Activated naive CD4-positive, alpha-beta T cell treated with anti-CD3 and anti-CD28 coated beads for 36 hours (primary cell): Measurements from ENCODE around the gene TMSB4X. TPM values are rescaled to one million over a fixed set of nuclear protein-coding genes. Genes with fewer than 3 reads are reported as not detected.
"Not testable (repeated sequence)": the region's sequence is repeated elsewhere in the genome, so short reads cannot be mapped to it uniquely, and the experiment has no call there.

Experiments used
- CTCF ChIA-PET: fragments of 350-600 bp; sonication (Branson Sonifier 250); formaldehyde crosslinking; loops from one replicate; lab custom pipeline; 2021; ENCODE audit warnings: antibody characterized with exemption; lab: Charles Lee
- DNase-seq: peaks from one replicate; pipeline ENCODE4 v3.0.0-alpha.2; 2020
- H3K27ac Mint-ChIP-seq: one replicate; pipeline ENCODE4 v1.8.0; 2021; ENCODE audit warnings: mild to moderate bottlenecking, mixed read lengths
- H3K27me3 Mint-ChIP-seq: one replicate; pipeline ENCODE4 v1.8.0; 2021; ENCODE audit warnings: low read depth, mixed read lengths
- H3K36me3 Mint-ChIP-seq: one replicate; pipeline ENCODE4 v1.8.0; 2021; ENCODE audit warnings: low read depth, mixed read lengths
- H3K4me1 Mint-ChIP-seq: one replicate; pipeline ENCODE4 v1.8.0; 2021; ENCODE audit warnings: low read depth, mixed read lengths
- H3K4me3 Mint-ChIP-seq: one replicate; pipeline ENCODE4 v1.8.0; 2021; ENCODE audit warnings: mild to moderate bottlenecking, moderate library complexity, mixed read lengths
- H3K9me3 Mint-ChIP-seq: one replicate; pipeline ENCODE4 v1.8.0; 2021; ENCODE audit warnings: mixed read lengths
- intact Hi-C: fragments of 100-400 bp; cut with micrococcal nuclease; formaldehyde crosslinking; loops from one replicate; pipeline ENCODE4 v1.15.1; 2023
- total RNA-seq, 2 experiments: library from RNA; stranded (reverse); gene quantifications; one replicate each; pipeline ENCODE4 v1.2.3, GENCODE V29; 2021

TMSB4X gene
- total RNA-seq, 2 experiments from 2014 or later, result 5,535 to 5,691 TPM

DNA sequence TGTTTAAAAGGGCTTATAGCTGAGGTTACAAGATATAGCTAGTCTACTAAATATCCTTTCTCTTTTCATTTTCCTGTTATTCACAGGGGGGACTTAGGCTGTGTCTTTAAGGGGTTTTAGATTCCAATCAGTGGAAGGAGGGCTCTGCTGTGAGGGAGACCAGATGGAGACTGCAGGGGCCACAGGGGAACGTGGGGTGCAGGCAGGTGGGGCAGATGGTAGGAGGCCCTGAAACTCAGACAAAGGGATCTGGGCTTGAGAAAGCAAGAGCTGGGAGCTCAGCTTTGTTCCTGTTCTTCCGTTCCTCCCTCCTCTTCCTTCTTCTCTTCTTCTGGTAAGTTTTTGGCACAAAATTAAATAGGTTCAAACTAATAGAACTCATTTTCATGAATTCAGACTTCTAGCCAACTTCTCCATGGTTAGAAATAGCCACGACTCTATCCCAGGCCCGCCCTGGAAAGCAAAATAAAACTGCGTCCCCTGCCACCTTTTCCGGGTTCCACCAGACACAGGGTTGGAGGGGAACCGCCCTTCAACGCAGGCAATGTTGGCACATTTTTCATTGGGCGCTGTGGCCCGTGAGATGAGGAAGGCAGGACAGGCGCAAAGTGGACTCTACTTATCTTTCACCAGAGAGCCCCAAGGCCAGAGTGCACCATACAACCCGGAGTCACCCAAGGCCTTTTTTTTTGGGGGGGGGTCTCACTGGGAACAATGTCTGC lies 3.5 kb upstream of the TMSB4X start:
- H3K27me3 Mint-ChIP-seq, result no peaks in the 10 kb centered on the region
- intact Hi-C loops, result loop anchor here (5.0 kb wide), 1 partner anchor 681 kb away; the partner anchor contains the start of gene TCEANC
- peaks cover 21% of the 10 kb centered on the region for H3K36me3 Mint-ChIP-seq
- DNase-seq, result peak; percentile 62
- no peaks in the 10 kb centered on the region for H3K9me3 Mint-ChIP-seq
- H3K4me3 Mint-ChIP-seq, result peak overlapping the region; percentile 85
- CTCF ChIA-PET, result interaction anchor here (1.0 to 10.3 kb wide), 7 partner anchors 8 to 516 kb away, joined by 3 to 125 read pairs (median 4); no protein-coding TSS in a partner anchor
- peaks cover 31% of the 10 kb centered on the region for H3K4me1 Mint-ChIP-seq
- H3K27ac Mint-ChIP-seq, result peak overlapping the region; percentile 96

- no peaks in the 10 kb centered on the region for H3K9me3 Mint-ChIP-seq
- peaks cover 25% of the 10 kb centered on the region for H3K4me1 Mint-ChIP-seq
- H3K4me3 Mint-ChIP-seq, result peak overlapping the region; percentile 85
- CTCF ChIA-PET, result interaction anchor here (5.8 to 10.3 kb wide), 2 partner anchors 18 to 26 kb away, joined by 32 to 125 read pairs; no protein-coding TSS in a partner anchor
- no peak for DNase-seq
- H3K27me3 Mint-ChIP-seq, result no peaks in the 10 kb centered on the region
- peaks cover 29% of the 10 kb centered on the region for H3K36me3 Mint-ChIP-seq
- peak overlapping the region; percentile 96 for H3K27ac Mint-ChIP-seq
- intact Hi-C loops, result loop anchor here (5.0 kb wide), 1 partner anchor 680 kb away; the partner anchor contains the start of gene TCEANC
Observed at GRCh38 chrX:12972243-12972642, 2.7 kb upstream of the TMSB4X start.

GRCh38 chrX:12972878-12973560 lies 1.9 kb upstream of the TMSB4X start:
- H3K27me3 Mint-ChIP-seq, result no peaks in the 10 kb centered on the region
- H3K4me3 Mint-ChIP-seq, result peak overlapping the region; percentile 82
- intact Hi-C loops, result loop anchor here (5.0 kb wide), 1 partner anchor 679 kb away; the partner anchor contains the start of gene TCEANC
- peak overlapping the region; percentile 96 for H3K27ac Mint-ChIP-seq
- H3K4me1 Mint-ChIP-seq, result peaks cover 24% of the 10 kb centered on the region
- H3K9me3 Mint-ChIP-seq, result no peaks in the 10 kb centered on the region
- CTCF ChIA-PET, result interaction anchor here (1.2 to 10.3 kb wide), 3 partner anchors 12 to 26 kb away, joined by 3 to 125 read pairs (median 5); no protein-coding TSS in a partner anchor
- no peak for DNase-seq
- H3K36me3 Mint-ChIP-seq, result peaks cover 37% of the 10 kb centered on the region

GRCh38 chrX:12973561-12974304 lies 1.2 kb upstream of the TMSB4X start:
- H3K36me3 Mint-ChIP-seq, result peaks cover 43% of the 10 kb centered on the region
- intact Hi-C loops, result loop anchor here (1.0 to 5.0 kb wide), 4 partner anchors 23 to 679 kb away; partner anchors contain the start of gene TCEANC

GRCh38 chrX:12974305-12974795 lies 560 bp upstream of the TMSB4X start:
- H3K27me3 Mint-ChIP-seq, result no peaks in the 10 kb centered on the region
- peaks cover 44% of the 10 kb centered on the region for H3K36me3 Mint-ChIP-seq
- peaks cover 21% of the 10 kb centered on the region for H3K4me1 Mint-ChIP-seq
- intact Hi-C loops, result loop anchor here (1.0 to 5.0 kb wide), 4 partner anchors 24 to 678 kb away; partner anchors contain the start of gene TCEANC
- peak; percentile 72 for DNase-seq
- no peaks in the 10 kb centered on the region for H3K9me3 Mint-ChIP-seq
- H3K4me3 Mint-ChIP-seq, result peak overlapping the region; percentile 82
- CTCF ChIA-PET, result interaction anchor here (0.6 to 10.3 kb wide), 6 partner anchors 11 to 423 kb away, joined by 3 to 125 read pairs (median 3); no protein-coding TSS in a partner anchor
- peak overlapping the region; percentile 96 for H3K27ac Mint-ChIP-seq

More at GRCh38 chrX:12973561-12974304, 1.2 kb upstream of the TMSB4X start:
- Mint-ChIP-seq H3K27me3 (no peaks in the 10 kb centered on the region), H3K4me3 (peak overlapping the region; percentile 82), H3K4me1 (peaks cover 24% of the 10 kb centered on the region), H3K9me3 (no peaks in the 10 kb centered on the region), H3K27ac (peak overlapping the region; percentile 96)
- peak; percentile 64 for DNase-seq
- CTCF ChIA-PET, result interaction anchor here (0.6 to 10.3 kb wide), 5 partner anchors 12 to 117 kb away, joined by 3 to 125 read pairs (median 3); no protein-coding TSS in a partner anchor

- Mint-ChIP-seq H3K36me3 (peaks cover 44% of the 10 kb centered on the region), H3K9me3 (no peaks in the 10 kb centered on the region), H3K4me3 (peak overlapping the region; percentile 82), H3K27me3 (no peaks in the 10 kb centered on the region), H3K27ac (peak overlapping the region; percentile 96), H3K4me1 (peaks cover 15% of the 10 kb centered on the region)
- DNase-seq, result no peak
- intact Hi-C loops, result loop anchor here (2.0 kb wide), 2 partner anchors 75 to 111 kb away; no protein-coding TSS in a partner anchor
- CTCF ChIA-PET, result interaction anchor here (0.8 to 10.3 kb wide), 3 partner anchors 21 to 29 kb away, joined by 3 to 125 read pairs (median 6); no protein-coding TSS in a partner anchor
Observed at GRCh38 chrX:12975670-12975965, 708 bp downstream of the TMSB4X start.

GRCh38 chrX:12975991-12976558 lies 1.2 kb downstream of the TMSB4X start:
- CTCF ChIA-PET, result interaction anchor here (1.7 to 10.3 kb wide), 2 partner anchors 22 to 29 kb away, joined by 6 to 125 read pairs; no protein-coding TSS in a partner anchor

GRCh38 chrX:12976819-12977732 lies 2.2 kb downstream of the TMSB4X start:
- peak overlapping the region; percentile 82 for H3K4me3 Mint-ChIP-seq

More at GRCh38 chrX:12975991-12976558, 1.2 kb downstream of the TMSB4X start:
- Mint-ChIP-seq H3K9me3 (no peaks in the 10 kb centered on the region), H3K36me3 (peaks cover 44% of the 10 kb centered on the region), H3K27ac (peak overlapping the region; percentile 96), H3K4me1 (peaks cover 20% of the 10 kb centered on the region), H3K27me3 (no peaks in the 10 kb centered on the region), H3K4me3 (peak overlapping the region; percentile 82)
- intact Hi-C loops, result loop anchor here (2.0 kb wide), 2 partner anchors 75 to 111 kb away; no protein-coding TSS in a partner anchor
- DNase-seq, result peak; percentile 38

GRCh38 chrX:12977761-12978204 lies 2.9 kb downstream of the TMSB4X start:
- Mint-ChIP-seq H3K9me3 (no peaks in the 10 kb centered on the region), H3K4me1 (peaks cover 33% of the 10 kb centered on the region), H3K27me3 (no peaks in the 10 kb centered on the region), H3K4me3 (peak overlapping the region; percentile 82), H3K36me3 (peaks cover 41% of the 10 kb centered on the region), H3K27ac (peak overlapping the region; percentile 96)
- DNase-seq, result no peak
- intact Hi-C loops, result loop anchor here (1.0 to 2.0 kb wide), 5 partner anchors 23 to 115 kb away; no protein-coding TSS in a partner anchor
- CTCF ChIA-PET, result interaction anchor here (1.4 to 4.2 kb wide), 6 partner anchors 10 to 114 kb away, joined by 4 to 28 read pairs (median 9); no protein-coding TSS in a partner anchor

More at GRCh38 chrX:12976819-12977732, 2.2 kb downstream of the TMSB4X start:
- Mint-ChIP-seq H3K27ac (peak overlapping the region; percentile 96), H3K36me3 (peaks cover 44% of the 10 kb centered on the region), H3K4me1 (peaks cover 26% of the 10 kb centered on the region)
- H3K27me3 Mint-ChIP-seq, H3K9me3 Mint-ChIP-seq, intact Hi-C loops, DNase-seq: not testable (repeated sequence)
- CTCF ChIA-PET, result interaction anchor here (1.4 to 10.3 kb wide), 4 partner anchors 9 to 114 kb away, joined by 4 to 125 read pairs (median 18); no protein-coding TSS in a partner anchor
